HFF-Myc (cell line): Measurements from ENCODE around the gene ASB4.

Experiments used
- DNase-seq: peaks from one replicate; pipeline ENCODE4 v3.0.0-alpha.2; 2011; ENCODE audit warnings: low read depth; ENCODE audit errors: extremely low read depth
- H3K4me3 ChIP-seq: replicated peaks from 2 replicates; pipeline ENCODE4 v1.5.1; 2011; ENCODE audit warnings: low read depth, mild to moderate bottlenecking, control low read depth, low read length
- CTCF ChIP-seq: IDR thresholded peaks from 2 replicates; pipeline ENCODE4 v1.5.1; 2012; ENCODE audit warnings: mild to moderate bottlenecking, low read depth, low read length, control low read depth; ENCODE audit errors: missing control alignments

The ASB4 gene

GRCh38 chr7:95479992-95480624 is 5.6 kb upstream of the ASB4 start:
- TF ChIP-seq CTCF = no peak
- DNase-seq = no peak
- no peak overlapping the region for H3K4me3 ChIP-seq

GRCh38 chr7:95481271-95482165 is 4.2 kb upstream of the ASB4 start:
- no peak for DNase-seq
- TF ChIP-seq CTCF = no peak
- no peak overlapping the region for H3K4me3 ChIP-seq

GRCh38 chr7:95482424-95482823 is 3.3 kb upstream of the ASB4 start:
- no peak for DNase-seq
- H3K4me3 ChIP-seq = no peak overlapping the region
- TF ChIP-seq CTCF = no peak

GRCh38 chr7:95490231-95490762 is 4.6 kb downstream of the ASB4 start:
- no peak for DNase-seq
- H3K4me3 ChIP-seq = no peak overlapping the region
- no peak for TF ChIP-seq CTCF

GRCh38 chr7:95491201-95491600 is 5.5 kb downstream of the ASB4 start:
- DNase-seq = no peak
- TF ChIP-seq CTCF = no peak
- no peak overlapping the region for H3K4me3 ChIP-seq

GRCh38 chr7:95491634-95492314 is 6.0 kb downstream of the ASB4 start:
- no peak for TF ChIP-seq CTCF
- H3K4me3 ChIP-seq = no peak overlapping the region
- no peak for DNase-seq
